ENCODE data around the gene RABGAP1L.

- TF ChIP-seq EZH2phosphoT487 (IDR thresholded peaks at IDR 0.05; ENCODE audit: borderline replicate concordance, low read depth, low read length) (no peak), CTCF (conservative IDR thresholded peaks at IDR 0.05; ENCODE audit: low read length) (no peak)
Observed at GRCh38 chr1:175042650-175043049, 883.3 kb downstream of the RABGAP1L start.

Measured in OCI-LY7 (cell line).